ENCODE data around the gene TMEM98.

TMEM98 gene

DNA sequence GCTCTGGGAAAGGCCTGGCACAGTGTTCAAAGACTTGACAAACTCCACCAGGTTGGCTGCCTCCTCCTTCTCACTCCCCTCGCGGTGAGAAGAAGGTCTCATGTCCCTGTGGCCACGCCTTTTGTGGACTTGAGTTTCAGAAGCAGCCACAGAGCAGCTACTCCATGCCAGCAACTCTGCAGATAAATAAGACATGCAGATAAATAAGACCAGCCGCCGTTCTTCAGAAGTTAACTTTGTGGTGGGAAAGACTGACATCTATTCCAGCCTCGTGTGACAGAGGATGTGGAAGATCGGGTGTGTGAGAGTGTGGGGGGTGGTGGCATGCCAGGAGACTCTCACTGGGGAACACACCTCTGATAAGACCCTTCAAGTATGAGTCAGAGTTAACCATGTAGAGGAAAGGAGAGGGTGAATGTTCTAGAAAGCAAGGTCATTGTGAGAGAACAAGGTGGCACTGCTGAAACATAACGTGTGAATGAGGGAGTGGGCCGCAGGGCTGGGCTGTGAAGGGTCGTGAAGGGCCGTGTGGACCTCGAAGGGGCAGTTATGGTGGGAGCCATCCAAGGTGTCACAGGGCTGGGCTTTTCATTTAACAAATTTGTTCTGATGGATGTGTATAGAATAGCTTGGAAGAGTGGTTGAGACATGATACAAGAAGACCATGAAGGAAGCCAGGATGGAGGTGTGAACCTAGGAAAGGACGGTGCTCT, 64.5 kb downstream of the TMEM98 start:
- FAIRE-seq, result no peak
- TF ChIP-seq POLR2AphosphoS5 (IDR thresholded peaks at IDR 0.05; ENCODE audit: low read depth, low read length), result no peak
- no peak for TF ChIP-seq POLR2A (IDR thresholded peaks at IDR 0.05; ENCODE audit: low read depth, low read length)
- no peak for TF ChIP-seq SPI1 (IDR thresholded peaks at IDR 0.05; ENCODE audit: low read depth, low read length)
- TF ChIP-seq PAX5 (IDR thresholded peaks at IDR 0.05; ENCODE audit: insufficient read depth, low read length, severe bottlenecking), result no peak
- TF ChIP-seq POU2F2 (IDR thresholded peaks at IDR 0.05; ENCODE audit: low read depth, low read length), result no peak
- no peak for TF ChIP-seq TAF1 (IDR thresholded peaks at IDR 0.05; ENCODE audit: low read depth, low read length)
- no peak for DNase-seq (ENCODE audit: insufficient read length, low spot score)

DNA sequence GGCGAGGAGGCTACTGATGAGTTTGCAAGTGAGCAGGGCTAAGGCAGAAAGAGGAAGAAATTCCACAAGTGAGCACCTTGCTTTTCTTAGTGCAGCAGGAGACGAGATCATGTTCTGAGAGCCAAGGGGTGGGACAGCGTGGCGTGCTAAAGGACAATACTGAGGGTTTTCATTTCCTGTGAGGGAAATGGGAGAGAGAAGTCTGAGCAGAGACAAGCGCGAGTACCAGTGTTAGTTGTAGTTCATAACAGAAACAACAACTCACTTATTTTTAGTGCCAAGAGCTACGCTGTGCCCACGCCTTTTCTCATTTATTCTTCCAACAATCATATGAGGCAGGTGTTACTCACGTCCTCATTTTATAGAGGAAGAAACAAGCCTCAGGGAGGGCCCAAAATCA, 66.0 kb downstream of the TMEM98 start:
- FAIRE-seq (peak; percentile 72), DNase-seq (ENCODE audit: insufficient read length, low spot score) (no peak)
- TF ChIP-seq POLR2AphosphoS5 (IDR thresholded peaks at IDR 0.05; ENCODE audit: low read depth, low read length), result no peak
- TF ChIP-seq POLR2A (IDR thresholded peaks at IDR 0.05; ENCODE audit: low read depth, low read length), result no peak
- no peak for TF ChIP-seq POU2F2 (IDR thresholded peaks at IDR 0.05; ENCODE audit: low read depth, low read length)
- TF ChIP-seq TAF1 (IDR thresholded peaks at IDR 0.05; ENCODE audit: low read depth, low read length), result no peak
- no peak for TF ChIP-seq PAX5 (IDR thresholded peaks at IDR 0.05; ENCODE audit: insufficient read depth, low read length, severe bottlenecking)
- no peak for TF ChIP-seq SPI1 (IDR thresholded peaks at IDR 0.05; ENCODE audit: low read depth, low read length)

Data from GM12891 (cell line).